ENCODE data around the gene ABT1. TPM values are rescaled to one million over a fixed set of nuclear protein-coding genes. Genes with fewer than 3 reads are reported as not detected.

ABT1 gene
- total RNA-seq, 1 experiment from 2014 or later, result 16.7 TPM

DNA sequence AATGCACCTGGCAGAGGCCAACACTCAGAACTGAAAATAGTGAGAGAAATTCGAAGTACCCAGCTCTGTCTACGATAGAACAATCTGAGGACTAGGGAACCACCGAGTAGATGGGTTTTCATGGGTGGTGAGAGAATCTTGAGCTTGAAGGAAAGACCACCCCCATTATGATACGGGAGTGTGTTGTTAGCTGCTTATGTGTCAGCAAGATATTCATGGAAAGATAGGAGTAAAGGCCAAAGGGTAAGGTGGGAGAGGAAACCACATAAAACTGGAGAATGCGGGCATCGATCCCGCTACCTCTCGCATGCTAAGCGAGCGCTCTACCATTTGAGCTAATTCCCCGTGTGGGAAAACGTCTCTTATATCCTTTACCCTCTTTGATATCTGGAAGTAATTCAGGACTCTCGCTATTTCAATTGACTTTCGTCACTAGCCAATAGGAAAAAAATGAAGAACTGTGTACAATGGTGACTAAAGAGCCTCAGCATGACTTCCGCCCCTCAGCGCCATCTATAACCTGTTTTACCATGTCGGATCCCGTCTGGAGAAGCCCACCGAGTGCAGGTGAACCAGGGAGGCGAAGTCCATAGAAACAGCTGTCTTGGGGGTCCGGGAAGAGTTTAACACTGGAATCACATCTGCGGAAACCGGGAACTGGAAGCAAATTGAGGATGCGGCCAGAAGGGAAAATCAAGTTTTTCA lies 25.0 kb upstream of the ABT1 start:
- peak; percentile 90 for DNase-seq (ENCODE audit: low read depth)

DNA sequence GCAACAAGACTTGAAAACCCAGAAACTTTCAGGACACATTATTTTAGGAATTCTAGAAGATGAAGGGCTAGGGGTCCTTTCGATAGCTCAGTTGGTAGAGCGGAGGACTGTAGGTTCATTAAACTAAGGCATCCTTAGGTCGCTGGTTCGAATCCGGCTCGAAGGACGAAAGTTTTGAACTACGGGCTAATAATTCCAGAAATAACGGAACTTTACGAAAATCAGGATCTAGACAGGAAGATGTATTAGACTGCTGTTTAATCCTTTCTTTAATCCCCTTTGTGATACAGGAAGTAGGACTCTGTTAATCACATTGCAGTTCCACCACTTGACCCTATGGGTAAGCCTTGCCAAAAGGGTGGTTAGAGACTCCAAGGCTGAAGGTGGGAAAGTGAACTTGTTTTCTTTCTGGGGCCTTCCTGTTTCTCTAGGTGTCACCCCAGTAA lies 21.2 kb upstream of the ABT1 start:
- DNase-seq (ENCODE audit: low read depth), result peak; percentile 37

DNA sequence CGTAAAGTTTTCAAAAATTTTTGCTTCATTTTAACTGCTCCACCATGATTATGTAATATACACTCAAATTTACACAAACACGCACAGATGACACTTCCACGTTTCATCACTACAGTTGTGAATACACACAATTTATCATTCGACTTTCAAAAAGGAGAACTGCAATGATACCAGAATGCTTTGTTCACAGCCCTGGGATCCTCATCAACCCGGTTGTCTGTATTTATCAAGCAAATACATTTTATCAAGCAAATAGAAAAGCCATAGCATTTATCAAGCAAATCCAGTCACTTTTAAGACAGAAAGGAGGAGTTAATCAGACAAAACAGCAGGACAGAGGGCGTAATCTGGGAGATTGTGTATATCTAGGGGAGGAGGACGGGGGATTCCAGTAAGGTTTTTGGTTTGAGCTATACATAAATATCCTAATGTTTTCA lies 20.3 kb upstream of the ABT1 start:
- DNase-seq (ENCODE audit: low read depth), result no peak

- peak; percentile 85 for DNase-seq (ENCODE audit: low read depth)
Measured at GRCh38 chr6:26576929-26577719, 19.6 kb upstream of the ABT1 start.

DNA sequence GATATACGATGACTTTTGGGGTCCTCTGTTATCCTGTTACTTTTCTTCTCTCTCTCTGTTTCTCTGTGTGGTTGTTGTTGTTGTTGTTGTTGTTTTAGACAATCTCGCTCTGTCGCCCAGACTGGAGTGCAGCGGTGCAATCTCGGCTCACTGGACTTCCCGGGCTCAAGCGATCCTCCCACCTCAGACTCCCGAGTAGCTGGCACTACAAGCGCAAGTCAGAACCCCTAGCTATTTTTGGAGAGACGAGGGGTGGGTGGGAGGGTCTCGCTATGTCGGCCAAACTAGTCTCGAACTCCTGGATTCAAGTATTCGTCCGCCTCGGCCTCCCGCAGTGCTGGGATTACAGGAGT lies 19.1 kb upstream of the ABT1 start:
- no peak for DNase-seq (ENCODE audit: low read depth)

DNA sequence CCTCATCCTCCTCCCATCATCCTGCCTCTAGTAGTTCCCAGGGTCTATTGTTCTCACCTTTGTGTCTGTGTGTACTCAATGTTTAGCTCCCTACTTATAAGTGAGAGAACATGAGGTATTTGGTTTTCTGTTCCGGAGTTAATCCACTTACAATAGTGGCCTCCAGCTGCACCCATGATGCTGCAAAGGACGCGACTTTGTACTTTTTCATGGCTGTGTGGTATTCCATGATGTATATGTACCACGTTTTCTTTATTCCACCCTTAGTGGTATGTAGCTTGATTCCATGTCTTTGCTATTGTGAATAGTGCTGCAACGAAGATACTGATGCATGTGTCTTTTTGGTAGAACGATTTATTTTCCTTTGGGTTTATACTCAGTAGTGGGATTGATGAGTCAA lies 18.5 kb upstream of the ABT1 start:
- no peak for DNase-seq (ENCODE audit: low read depth)

- DNase-seq (ENCODE audit: low read depth), result no peak
Measured at GRCh38 chr6:26578741-26579140, 18.0 kb upstream of the ABT1 start.

- no peak for DNase-seq (ENCODE audit: low read depth)
Measured at GRCh38 chr6:26581164-26581915, 15.4 kb upstream of the ABT1 start.

DNA sequence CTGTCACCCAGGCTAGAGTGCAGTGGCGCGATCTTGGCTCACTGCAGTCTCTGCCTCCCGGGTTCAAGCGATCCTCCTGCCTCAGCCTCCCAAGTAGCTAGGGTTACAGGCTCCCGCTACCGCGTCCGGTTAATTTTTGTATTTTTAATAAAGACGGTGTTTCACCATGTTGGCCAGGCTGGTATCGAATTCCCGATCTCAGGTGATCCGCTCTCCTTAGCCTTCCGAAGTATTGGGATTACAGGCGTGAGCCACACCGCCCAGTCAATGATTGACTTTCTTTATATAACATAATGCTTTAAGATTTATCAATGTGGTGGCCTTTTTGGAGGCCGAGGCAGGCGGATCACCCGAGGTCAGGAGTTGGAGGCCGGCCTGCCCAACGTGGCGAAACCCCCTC lies 7.8 kb upstream of the ABT1 start:
- no peak for DNase-seq (ENCODE audit: low read depth)

GRCh38 chr6:26592649-26593048 lies 4.1 kb upstream of the ABT1 start:
- no peak for DNase-seq (ENCODE audit: low read depth)

- no peak for DNase-seq (ENCODE audit: low read depth)
Measured at GRCh38 chr6:26593278-26594130, 3.2 kb upstream of the ABT1 start.

- no peak for DNase-seq (ENCODE audit: low read depth)
Measured at GRCh38 chr6:26594131-26594498, 2.6 kb upstream of the ABT1 start.

- DNase-seq (ENCODE audit: low read depth), result peak; percentile 76
Measured at GRCh38 chr6:26594730-26595632, 1.8 kb upstream of the ABT1 start.

DNA sequence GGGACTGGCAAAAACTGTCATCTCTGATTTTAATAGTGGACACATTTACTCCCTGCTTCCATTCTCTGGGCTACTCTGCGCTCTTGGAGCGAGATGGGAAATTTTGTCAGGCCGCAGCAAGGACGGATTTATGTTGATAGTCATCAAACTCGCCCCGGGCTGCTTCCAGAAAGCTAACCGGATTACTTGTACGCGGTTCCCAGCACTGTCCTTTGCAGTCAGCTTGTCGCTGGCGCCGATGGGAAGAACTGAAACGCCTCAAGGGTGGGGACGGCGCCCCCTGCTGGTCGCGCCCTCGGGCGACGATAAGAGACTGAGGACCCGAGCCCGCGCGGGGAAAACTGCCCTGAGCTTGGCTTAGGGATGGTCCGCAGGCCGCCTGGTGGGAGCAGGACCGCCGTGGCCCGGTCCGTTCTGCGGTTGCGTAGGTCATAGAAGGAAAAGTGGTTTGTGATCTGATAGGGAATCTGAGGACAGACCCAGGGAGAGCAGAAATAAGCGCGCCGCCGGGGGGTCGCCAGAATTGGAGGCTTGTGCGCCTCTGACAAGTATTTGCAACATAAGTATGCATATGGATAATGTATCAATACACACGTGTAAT lies 984 bp upstream of the ABT1 start:
- peak; percentile 82 for DNase-seq (ENCODE audit: low read depth)

DNA sequence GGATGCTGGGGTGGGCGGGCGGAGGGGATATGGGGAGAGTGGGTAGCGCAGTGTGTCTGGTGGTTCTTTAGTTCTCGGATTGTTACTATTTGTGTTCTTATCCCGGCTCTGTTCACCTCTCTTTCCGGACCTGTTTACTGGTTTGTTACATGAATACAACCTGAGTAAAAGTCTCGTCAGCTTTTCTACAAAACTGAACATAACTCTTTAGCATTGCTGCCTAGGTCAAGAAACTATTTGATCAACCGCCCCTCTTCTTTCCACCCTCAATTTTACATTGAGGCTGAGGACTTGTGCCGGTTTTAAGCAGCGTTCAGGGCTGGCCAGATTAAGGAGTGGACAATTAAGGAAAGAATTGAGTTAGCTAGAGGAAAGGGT lies 625 bp downstream of the ABT1 start:
- DNase-seq (ENCODE audit: low read depth), result no peak

- no peak for DNase-seq (ENCODE audit: low read depth)
Measured at GRCh38 chr6:26597821-26598220, 1.1 kb downstream of the ABT1 start.

GRCh38 chr6:26598267-26598666 lies 1.5 kb downstream of the ABT1 start:
- no peak for DNase-seq (ENCODE audit: low read depth)

DNA sequence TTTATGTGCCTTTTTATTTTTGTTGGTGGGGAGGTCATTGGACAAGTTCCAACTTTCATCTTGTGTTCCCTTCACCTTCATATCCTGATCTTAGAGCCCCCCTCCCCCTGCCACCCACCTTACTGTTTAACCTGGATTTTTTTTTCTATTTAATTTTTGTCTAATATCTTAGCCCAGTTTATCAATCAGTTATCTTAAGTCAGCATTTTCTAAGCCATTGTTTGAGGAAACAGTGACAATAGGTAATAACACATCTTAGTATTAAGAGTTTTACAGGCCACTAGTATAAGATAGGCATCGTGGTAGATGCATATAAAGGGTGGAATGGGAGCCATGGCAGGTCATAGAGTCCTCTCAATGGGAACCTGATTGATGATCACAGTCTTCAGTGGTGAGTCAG lies 2.4 kb downstream of the ABT1 start:
- DNase-seq (ENCODE audit: low read depth), result no peak

- DNase-seq (ENCODE audit: low read depth), result no peak
Measured at GRCh38 chr6:26599591-26599990, 2.8 kb downstream of the ABT1 start.

GRCh38 chr6:26600759-26601158 lies 4.0 kb downstream of the ABT1 start:
- DNase-seq (ENCODE audit: low read depth), result no peak
